ENCODE results near the gene NMUR1.

Gene NMUR1

DNA sequence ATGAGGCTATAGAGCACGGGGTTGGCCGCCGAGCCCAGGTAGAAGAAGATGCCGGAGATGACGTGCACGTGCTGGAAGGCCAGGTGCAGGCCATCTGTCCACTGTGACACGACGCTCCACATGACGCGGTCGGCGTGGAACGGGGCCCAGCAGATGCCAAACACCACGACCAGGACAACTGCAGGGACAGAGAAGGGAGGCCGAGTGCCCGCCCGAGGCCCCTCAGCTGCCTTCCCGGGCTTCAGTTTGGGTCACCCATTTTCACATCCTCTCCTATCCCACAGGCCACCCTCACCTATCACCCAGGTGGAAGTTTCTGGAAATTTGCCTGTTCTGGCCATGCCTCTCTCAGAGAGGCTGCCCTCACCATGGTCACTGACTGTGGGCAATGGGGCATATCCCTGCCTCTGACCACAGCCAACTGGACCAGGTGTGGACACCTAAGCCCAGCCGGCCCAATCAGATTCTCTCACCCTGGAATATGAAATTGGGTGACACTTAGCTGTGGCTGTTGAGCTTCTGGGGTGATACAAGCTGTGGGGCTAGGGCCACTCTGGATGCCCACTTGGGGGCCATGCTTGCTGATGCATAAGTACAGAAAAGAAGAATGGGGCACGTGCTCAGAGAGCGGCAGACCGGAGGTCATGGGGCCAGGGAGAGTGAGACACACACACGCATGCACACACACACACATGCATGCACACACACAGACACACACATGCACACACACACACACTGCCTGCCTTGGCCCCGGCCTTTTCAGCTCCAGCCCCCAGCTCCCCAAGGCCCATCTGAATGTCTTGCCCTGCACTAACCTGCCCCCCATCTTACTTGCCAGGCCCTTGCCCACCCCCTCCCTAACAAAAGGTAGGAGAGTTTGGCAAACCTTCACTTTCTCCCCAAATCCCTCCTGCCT lies 4.7 kb downstream of the NMUR1 start:
- no peak for DNase-seq

DNA sequence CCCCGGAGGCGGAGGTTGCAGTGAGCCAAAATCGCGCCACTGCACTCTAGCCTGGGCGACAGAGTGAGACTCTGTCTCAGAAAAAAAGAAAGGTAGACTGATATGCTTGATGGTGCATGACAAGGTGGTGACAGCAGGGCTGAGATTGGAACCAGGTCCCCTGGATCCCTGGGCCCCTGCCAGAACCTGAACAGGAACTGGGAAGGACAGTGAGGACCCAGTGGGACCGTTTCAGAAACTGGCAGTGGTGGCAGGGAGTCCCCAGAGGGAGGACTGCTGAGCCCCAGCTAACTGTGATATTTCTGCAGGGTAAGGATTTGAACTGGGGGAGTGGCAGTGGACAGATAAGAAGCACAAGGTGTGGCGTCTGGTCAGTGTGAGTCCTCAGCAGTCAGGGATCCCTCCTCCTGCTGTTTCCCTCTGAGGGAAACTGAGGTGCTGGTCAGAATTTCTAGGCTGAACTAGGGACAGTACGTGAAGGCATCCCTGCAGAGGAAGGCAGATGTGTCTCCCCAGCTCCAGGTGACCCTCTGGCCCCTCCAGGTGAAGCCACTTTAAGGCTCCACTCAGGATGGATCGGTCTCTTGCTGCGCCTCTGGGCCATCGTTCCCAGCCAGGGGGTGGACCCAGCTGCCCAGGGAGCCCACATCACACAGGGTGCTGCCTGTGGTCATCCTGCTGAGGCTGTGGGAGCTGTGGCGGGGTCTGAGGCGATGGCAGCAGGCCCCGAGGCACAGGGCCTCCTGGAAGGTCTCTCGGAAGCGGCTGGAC lies 5.6 kb downstream of the NMUR1 start:
- no peak for DNase-seq

DNA sequence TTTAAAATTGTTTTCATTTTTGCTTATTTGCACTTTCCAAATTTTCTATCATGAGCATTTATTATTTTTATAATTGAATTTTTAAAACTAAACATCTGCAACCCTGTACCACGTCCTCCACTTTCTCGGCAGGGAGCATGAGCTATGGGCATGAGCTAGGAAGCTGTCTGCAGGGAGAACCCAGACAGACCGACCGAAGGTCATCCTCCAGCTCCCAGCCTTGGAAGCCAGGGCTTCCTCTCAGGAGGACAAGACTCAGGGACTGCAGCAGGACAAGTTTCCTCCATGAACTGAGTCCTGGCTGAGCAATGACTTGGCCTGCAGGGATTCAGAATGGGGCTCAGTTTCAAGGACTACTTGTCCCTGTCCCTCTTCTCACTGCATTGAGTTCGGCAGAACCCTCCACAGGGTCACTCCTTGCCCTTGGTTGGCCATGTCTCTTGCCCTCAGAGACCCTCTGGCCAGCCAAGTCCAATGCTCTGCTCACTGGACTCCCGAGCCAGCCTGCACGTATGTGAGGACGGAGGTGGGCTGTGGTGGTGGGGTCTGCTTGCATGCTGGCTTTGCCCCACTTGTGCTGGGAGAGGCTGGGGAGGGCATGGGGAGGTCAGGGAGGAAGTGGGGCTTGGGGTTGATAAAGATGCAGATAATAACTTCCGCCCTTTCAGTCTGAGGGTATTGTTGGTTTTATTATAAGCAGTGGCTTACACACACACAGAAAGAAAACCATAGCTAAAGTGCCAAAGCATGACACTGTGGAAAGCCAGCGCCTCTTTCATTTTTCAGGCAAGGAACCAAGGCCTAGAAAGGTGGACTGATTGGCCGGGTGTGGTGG lies 6.6 kb downstream of the NMUR1 start:
- DNase-seq = no peak

DNA sequence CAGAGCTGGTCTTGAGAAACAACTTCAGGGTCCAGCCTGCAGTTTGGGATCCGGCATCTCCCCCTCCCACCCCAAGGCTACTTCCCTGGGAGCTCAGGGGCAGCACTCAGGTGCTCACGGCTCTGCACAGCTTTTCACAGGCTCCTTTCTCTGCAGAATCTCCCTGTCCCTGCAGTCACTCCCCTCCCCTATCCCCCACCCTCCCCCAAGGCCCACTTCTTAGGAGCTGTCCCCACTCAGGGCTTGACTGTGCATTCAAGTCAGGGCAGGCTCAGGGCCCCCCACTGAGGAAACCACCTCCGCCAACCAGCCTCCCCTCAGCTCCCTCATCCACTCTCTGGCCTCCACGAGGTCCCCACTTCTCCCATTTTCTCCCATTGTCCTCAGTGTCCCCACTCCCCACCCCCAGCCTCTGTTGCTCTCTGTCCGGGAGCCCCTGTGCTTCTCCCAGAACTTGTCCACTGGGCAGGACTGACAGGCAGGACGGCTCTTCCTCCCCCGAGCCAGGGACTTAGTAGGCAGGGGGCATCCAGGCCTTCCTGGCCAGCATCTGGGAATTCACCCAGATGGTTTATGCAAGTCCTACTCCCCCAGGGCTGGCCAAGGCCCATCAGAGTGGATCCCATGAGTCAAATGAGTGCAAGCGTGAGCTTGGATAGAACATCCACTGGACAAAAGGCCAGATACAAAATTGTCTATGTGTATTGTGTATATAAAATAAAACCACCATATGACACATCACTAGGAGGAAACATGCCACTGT lies 7.6 kb downstream of the NMUR1 start:
- DNase-seq = no peak

DNA sequence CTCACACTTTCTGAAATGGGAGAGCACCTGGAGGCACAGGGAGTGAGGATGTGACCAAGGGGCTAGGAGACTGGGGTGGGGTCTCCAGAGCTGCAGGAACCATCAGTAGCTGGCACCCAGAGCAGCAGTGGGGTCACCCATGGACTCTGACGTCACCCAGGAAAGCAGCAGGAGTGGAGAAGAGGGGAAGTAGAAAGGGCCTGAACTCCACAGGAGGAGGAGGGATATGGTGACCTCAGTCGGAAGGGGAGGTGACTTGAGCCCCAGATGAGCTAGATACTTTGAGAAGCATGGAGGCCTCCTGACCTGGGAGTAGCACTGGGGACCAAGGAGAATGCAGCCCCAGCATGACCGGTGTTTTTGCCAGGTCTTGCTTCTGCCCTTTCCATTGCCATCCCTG lies 8.8 kb downstream of the NMUR1 start:
- DNase-seq = peak; percentile 27 to 31

DNA sequence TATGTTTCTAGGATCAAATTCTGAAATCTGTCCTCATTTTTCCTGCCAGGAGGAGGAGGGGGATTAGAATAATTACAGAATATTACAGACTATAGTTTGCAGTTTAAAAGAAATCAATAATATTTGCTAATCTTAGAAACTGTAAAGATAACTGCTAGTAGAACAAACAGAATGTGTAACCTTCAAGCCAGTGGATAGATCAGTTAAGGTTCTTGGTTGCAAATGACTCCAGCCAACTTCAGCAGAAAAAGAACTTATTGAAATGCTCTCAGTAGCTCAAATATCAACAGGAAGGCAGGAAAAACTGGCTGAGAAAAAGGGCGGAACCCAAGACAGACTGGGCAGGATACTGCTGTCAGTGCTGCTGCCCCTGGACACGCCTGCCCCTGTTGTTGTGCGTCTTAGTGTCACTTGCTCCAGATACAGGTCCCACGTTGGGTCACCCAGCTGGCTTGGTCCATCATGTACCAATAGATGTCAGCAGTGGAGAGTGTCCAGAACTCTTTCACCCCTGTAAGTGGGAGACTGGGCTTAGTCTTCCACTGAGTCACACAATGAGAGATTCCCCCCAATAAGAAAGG lies 10.2 kb downstream of the NMUR1 start:
- DNase-seq = no peak

DNA sequence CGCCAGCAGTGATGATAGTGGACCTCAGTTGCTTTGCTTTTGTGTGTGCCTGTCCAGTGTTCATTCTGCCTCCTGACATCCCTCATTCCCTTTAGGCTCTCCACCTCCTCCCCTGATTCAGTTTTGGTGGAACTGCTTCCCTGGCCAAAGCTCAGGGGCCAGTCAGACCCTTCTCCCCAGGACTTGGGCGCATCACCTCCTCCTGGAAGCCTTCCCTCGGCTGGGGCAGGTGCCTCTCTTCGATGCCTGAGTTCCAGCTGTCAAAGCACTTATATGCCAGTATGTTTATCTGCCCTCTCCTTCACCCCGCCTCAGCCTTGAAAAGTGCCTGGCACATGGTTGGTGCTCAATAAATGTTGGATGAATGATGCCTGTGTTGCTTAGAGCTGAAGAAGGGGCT lies 11.5 kb downstream of the NMUR1 start:
- no peak for DNase-seq

DNA sequence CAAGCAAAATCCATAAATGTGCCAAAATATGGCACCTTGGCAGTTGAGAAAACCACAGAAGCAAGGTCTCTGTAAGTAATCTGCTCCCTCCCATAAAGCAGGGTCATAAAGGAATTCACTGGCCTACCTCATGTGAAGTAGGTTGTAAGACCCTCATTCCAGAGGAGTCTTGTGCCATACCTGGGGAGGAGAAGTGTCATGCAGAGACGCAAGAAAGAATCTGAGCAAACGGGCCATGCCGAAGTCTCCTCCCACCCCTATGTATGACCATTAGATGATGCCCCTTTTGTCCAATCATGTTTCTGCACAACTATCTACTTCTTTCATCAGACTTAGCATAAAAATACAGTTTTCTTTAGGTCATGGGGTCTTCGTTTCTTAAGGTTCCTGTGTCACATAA lies 14.6 kb downstream of the NMUR1 start:
- no peak for DNase-seq

DNA sequence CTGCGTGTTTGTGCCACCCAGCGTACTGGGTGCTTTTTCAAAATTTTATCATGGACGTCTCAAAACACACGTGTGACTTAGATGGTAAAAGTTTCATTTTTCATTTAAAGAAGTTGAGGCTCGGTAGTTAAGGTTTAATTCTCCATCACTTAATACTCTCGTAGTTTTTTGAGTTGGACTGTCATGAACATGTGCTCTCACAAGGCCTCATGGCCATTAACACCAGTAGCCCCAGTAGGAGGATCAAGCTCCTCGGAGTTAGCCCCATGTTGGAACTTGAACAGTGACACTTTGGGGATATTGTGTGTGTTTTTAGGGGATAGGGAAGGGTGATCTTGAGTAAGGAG lies 15.3 kb downstream of the NMUR1 start:
- DNase-seq = no peak

DNA sequence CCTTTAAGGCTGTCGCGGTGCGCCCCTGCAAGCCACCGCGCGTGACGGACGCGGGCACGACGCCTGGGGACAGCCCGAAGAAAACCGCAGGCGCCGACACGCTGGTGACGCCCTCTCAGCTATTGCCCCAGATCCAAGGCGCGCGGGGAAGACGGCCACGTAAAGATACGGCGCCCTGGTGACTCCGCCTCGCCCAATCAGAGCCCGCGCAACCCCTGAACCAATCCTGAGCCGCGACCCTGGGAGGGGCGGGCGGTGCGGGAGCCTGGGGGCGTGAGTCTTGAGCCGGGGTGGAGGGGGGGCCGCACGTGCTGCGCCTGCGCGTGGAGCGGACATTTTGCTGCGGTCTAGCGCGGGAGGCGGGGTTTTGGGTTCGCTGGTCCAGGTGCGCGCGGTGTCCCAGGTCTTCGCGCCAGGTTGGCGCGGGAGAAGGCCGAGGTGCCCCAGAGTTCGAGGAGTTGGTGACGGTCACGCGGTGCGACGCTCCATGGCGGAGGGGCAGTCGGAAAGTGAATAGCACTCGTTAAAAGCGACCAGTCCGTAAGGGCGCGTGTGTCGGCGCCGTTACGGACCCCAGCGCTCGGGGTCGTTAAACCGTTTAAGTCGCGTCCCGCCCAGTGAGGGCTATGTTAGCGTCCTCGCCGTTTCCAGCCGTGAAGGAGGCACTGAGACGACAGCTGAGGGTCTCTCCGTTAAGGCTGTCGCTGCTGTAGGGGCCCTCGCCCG lies 15.9 kb downstream of the NMUR1 start:
- peak; percentile 96 to 97 for DNase-seq

DNA sequence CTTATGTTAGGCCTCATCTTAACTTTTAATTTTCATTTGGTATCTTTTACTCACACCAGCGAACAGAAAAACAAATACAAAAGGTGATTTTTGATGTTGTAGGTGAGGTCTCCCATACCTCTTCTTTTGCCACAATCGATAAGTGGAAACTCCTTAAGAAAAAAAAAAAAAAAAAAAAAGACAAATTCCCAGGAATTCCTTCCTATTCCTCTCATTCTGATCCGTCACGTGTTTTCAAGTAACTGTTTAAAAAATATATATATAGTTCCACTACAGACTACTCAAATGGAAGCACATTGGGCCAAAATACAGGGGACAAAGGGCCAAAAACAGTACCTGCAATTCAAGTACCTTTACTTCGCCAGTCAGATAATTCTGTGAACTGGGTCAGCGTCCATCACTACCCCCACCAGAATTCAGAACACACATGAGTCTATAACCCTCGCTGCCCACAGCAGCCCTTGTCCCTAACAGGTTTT lies 16.5 kb downstream of the NMUR1 start:
- DNase-seq = no peak

DNA sequence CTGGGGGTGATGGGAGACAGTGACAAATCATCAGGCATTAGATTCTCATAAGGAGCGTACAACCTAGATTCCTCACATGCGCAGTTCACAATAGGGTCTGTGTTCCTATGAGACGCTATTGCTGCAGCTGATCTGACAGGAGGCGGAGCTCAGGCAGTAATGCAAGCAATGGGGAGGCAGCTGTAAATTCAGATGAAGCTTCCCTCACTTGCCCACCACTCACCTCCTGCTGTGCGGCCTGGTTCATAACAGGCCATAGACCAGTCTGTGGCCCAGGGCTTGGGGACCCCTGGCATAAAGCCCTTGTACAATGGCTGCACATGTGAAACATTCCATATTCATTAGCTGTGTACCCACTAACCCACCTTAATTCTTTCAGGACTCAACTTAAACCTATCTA lies 18.0 kb downstream of the NMUR1 start:
- DNase-seq = no peak

DNA sequence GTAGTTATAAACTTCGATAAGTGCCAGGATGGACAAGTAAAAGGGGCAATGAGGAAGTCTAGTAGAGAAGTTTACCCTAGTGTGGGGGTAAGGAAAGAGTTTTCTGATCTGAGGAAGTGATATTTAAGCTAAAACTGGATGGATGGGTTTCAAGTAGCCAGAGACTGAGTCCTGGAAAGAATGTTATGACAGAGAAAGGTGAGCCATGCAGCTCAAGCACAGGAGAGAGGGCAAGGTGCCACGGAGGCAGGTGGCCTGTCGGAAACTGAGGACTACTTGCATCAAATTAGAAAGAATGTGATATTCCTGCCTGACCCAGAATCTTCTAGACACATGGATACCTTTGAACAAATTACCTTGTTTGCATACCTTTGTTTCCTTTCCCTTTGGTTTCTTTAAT lies 26.5 kb downstream of the NMUR1 start:
- DNase-seq = no peak

DNA sequence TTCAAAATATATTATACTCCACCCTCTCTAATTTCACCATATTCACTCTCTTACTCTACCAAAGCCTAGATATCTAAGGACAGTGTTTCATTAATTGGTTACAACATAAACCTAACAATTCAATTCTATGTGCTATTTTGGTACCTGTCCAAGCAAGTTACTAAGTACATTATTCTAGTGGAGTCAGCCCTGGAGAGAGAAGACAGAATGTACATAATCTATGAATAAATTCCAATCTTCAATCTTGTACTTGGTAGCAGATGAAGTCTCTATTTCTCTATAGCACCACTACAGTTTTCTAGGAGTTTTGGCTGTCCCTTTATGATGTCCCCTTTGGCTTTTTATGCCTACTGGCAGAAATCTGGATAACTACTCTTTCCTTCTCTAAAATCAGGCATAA lies 27.6 kb downstream of the NMUR1 start:
- no peak for DNase-seq

DNA sequence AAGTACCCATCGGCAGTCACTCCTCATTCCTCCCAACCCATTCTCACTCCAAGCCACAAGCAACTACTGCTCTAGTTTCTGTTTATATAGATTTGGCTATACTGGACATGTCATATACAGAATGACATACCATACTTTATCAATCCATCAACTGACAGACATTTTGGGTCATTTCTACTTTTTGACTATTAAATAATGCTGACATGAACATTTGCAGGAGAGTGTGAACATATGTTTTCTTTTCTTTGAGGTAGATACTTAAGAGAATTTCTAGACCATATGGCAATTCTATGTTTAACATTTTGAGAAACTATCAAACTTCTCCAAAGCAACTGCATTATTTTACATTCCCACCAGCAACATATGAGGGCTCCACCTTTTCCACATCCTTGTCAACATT lies 32.6 kb downstream of the NMUR1 start:
- no peak for DNase-seq

DNA sequence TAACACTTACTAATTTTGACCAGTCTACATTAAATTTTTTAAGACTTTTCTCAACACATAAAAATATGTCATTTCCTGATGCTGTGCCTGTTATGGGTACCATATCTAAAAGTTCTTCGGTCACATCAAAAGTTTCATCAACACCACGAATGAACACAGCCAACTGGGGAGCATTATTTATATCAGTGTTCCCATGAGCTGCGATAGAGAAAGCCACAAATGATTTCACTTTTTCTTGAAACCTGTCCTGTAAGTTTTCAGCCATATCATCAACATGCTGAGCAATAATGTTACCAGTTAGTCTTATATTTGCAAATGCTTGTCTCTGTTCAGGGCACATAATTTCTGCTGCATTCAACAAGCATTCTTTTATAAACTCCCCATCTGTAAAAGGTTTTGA lies 35.6 kb downstream of the NMUR1 start:
- no peak for DNase-seq

DNA sequence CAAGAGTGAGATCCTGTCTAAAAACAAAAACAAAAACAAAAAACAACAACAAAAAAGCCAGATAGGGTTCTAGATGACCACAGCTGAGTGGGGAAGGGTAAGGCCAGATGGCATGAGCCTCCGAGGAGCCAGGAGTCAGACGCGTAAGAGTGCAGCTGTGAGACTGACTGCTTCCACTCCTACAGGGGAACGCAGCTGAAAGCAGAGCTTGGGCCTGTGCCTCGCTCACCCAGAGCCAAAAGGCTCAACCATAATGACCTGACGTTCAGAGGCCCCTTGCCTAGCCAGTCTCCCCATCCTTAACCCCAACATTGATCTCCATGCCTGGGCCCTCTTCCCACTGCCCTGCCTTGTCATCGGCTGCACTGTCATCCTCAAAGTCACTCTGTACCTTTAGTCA lies 39.4 kb downstream of the NMUR1 start:
- no peak for DNase-seq

DNA sequence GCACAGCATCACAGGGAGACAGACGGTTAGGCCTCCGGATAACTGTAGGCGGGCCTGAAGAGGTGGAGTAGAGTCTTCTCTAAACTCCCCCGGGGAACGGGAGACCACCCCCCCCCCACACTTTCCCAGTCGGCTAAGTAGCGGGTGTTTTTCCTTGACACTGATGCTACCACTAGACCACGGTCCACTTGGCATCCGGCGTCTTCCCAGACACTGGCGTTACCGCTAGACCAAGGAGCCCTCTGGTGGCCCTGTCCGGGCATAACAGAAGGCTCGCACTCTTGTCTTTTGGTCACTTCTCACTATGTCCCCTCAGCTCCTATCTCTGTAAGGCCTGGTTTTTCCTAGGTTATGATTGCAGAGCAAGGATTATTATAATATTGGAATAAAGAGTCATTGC lies 40.3 kb downstream of the NMUR1 start:
- no peak for DNase-seq

DNA sequence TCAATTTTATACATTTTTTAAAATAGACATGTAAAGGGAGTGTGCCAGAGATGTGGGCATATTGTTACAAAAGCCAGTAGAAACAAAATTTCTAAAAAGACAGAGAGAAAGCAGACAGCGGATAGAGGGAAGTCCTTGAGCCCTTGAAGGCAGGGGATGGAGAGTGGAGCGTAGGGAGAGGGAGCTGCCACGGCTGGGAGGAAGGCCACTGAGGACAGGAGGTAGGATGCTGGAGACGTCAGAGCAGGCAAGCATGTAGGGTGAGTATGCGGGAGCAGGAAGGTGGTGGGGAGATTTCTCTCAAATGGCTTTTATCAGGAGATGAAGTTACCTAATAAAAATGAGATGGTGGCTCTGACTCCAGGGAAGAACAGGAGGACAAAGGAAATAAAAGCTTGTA lies 41.9 kb downstream of the NMUR1 start:
- DNase-seq = no peak

DNA sequence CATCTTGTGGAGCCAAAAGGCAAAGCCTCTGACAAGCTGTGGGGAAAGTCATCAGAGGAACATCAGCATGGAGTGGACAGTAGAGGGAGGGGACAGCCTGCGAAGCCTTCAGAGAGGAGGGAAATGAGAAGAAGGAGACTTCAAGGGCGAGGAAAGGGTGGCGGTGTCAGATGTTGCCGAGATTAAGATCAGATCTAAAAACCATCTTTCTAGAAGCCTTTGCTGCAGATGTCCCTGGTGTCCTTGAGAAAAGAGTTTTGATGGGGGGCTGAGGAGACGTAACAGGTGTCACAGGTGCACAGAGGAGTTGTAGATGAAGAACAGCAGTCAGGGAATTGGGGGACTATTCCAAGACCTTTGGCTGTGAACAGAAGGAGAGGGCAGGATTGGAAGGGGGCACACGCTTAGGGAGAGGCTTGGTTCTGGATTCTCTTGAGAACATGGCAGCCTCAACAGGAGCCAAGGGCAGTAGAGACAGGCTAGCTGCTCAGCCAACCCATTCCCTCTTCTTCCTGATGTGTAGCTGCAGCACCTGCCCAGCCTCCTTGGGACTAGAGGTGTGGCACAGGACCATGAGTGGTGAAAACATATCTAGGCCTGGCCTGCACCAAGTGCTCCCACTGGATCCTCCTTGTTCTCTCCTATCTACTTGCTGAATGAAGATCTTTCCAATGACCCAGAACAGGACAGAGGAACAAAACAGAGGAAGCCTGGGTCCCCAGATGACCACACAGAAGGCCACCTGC lies 43.2 kb downstream of the NMUR1 start:
- no peak for DNase-seq

Measured in inflammatory macrophage (primary cell).